Measurements from ENCODE around the gene IL17RC.

IL17RC gene

GRCh38 chr3:9946112-9947024, 29.5 kb downstream of the IL17RC start:
- DNase-seq (ENCODE audit: low spot score): peak; percentile 92

GRCh38 chr3:9947025-9947995, 30.4 kb downstream of the IL17RC start:
- peak; percentile 90 for DNase-seq (ENCODE audit: low spot score)

DNA sequence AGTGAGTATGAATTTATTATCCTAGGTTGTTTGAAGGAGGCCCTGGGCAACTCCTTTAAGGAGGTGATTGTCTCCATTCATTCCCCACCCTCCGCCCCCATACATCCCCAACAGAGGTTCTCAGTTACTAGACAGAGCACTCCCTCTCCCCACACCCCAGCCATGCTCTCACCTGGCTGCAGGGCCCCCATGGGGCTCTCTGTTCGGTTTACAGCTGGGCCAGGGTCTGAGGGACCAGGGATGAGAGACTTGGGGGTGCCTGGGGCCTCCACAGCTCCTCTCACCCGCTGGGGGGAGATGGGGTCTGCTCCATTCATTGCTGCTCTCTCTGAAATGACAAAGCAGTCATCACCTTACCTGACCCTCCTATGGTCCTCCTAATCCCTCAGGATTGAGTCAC, 31.7 kb downstream of the IL17RC start:
- DNase-seq (ENCODE audit: low spot score): no peak

GRCh38 chr3:9949115-9949514, 32.2 kb downstream of the IL17RC start:
- no peak for DNase-seq (ENCODE audit: low spot score)

DNA sequence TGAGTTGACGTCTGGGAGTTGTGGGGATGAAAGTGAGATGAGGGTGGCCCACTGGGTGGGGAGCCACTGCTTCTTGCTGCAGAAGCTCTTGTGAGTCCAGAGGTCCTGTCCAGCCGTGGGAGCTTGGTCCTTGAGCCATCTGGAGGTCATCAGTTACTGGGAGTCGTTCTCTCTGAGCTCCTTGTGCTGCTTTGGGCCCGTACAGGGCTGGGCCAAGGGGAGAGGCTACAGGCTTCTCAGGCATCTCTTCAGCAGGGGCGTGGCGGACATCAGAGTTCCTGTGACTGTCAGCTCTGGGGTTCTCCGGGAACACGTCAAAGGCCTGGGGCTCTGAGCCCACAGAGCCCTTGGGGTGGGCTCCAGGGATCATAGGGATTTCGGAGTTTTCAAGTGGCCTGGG, 32.7 kb downstream of the IL17RC start:
- DNase-seq (ENCODE audit: low spot score): no peak

DNA sequence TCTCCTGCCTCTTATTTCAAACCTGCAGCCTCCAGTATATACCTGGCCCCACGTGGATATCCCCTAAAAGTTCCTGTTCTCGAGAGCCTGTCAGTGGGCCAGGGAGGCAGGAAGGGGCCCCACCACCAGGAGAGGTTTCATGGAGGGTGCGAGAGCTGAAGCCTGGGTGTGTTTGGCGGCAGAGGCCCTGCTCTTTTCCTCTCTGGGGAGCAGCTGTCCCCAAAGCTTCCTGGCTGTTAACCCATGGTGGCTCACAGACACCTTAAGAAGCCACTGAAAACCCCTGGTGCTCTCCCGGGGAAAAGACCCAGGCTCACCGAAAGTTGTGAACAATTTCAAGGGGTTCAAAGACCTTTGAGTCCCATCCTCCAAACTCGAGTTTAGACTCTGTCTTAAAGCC, 34.2 kb downstream of the IL17RC start:
- DNase-seq (ENCODE audit: low spot score): no peak

DNA sequence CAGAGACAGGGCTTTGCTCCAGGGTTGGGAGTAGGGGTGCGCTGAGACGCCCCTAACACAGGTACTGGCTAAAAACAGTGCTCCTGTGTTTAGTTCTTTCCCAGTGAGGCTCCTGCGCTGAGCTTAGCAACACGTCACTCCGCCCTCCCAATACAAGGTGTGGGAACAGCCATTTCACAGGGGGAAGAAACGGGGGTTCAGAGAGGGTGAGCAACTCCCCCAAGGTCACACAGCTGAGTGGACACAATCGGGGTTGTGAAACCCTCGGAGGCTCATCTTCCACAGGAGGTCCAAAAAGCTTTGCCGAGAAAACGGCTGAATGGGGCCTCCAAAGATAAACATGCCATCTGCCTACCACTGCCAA, 34.7 kb downstream of the IL17RC start:
- no peak for DNase-seq (ENCODE audit: low spot score)

GRCh38 chr3:9951962-9952805, 35.3 kb downstream of the IL17RC start, which contains the start of gene PRRT3:
Gene PRRT3 (minus strand): TSS chr3:9952408. CDS start chr3:9950115, 2,293 bp downstream.
- DNase-seq (ENCODE audit: low spot score): peak; percentile 62

GRCh38 chr3:9955067-9955502, 38.2 kb downstream of the IL17RC start:
- no peak for DNase-seq (ENCODE audit: low spot score)

- DNase-seq (ENCODE audit: low spot score): no peak
Measured at GRCh38 chr3:9955611-9956352, 38.9 kb downstream of the IL17RC start.

- no peak for DNase-seq (ENCODE audit: low spot score)
Measured at GRCh38 chr3:9957214-9957613, 40.3 kb downstream of the IL17RC start.

DNA sequence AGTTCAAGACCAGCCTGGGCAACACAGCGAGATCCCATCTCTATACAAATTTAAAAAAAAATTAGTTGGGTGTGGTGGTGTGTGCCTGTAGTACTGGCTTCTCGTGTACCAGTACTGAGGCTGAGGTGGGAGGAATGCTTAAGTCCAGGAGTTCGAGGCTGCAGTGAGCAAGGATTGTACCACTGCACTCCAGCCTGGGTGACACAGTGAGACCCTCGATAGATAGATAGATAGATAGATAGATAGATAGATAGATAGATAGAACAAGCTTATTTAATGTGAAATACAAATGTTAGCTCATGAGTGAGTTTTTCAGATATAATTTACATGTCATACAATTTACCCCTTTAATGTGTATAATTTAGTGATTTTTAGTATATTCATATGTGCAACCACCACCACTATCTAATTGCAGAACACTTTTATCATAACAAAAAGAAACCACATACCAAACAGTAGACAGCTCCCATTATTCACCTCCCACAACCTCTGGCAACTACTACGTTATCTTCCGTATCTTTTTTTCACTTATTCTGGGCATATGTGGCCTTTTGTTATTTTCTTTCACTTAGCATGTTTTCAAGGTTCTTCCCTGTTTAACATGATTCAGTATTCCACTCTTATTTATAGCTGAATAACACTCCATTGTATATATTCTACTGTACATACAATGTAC, 48.4 kb downstream of the IL17RC start:
- no peak for DNase-seq (ENCODE audit: low spot score)

DNA sequence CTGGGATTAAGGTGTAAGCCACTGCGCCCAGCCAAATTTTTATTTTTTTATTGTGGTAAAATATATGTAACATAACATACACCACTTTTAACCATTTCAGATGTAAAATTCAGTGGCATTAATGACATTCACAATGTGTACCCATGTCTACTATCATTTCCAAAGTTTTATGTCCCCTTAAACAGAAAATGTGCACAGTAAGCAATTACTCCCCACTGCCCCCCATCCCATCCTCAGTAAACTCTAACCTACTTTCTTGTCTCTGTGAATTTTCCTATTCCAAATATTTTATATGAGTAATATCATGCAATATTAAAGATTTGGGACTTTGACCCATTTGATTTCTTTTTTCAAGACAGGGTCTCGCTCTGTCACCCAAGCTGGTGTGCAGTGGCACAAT, 49.9 kb downstream of the IL17RC start:
- no peak for DNase-seq (ENCODE audit: low spot score)

DNA sequence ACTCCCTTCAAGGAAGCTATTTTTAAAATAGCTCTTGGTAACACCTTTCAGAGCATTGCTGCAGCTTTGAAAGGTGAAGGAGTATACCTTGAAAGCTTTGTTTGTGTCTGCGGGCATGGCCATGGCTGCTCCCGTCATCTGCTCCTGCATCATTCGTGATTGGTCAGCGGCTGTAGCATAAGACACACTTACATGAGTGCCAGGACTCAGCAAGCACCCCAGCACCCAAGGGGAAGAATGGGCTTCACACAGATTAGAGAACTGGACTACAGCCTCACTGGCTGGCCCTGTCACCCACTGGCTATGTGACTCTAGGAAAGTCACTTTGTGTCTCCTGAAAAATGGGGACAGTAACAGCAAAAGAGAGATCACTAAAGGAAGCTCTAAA, 52.7 kb downstream of the IL17RC start:
- DNase-seq (ENCODE audit: low spot score): no peak

DNA sequence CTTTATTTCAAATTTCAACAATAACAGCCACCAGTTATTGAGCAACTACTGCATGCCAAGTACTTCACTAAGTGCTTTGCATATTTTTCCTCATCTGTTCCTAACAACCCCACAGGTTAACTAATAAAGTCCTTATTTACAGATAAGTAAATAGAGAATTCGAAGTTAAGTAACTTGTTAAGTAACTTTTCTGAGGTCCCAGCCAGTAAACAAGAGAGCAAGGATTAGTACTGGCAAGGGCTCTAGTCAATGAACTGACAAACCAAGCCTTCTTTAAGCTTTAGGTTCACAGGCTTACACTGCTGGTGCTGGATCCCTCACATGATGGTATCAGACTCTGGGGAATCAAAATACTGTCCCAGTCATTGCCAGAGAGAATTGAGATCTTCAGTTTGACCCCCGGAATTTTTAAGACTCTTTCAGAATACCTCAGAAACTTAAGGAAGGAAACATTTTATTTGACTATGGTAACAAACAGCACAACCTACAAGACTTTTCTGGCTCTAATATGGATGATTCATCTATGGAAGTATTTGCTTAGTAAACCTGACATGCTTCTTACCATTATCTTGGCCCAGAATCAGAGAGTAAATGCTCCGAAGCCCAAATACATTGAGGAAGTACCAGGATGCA, 53.2 kb downstream of the IL17RC start:
- peak; percentile 54 for DNase-seq (ENCODE audit: low spot score)

DNA sequence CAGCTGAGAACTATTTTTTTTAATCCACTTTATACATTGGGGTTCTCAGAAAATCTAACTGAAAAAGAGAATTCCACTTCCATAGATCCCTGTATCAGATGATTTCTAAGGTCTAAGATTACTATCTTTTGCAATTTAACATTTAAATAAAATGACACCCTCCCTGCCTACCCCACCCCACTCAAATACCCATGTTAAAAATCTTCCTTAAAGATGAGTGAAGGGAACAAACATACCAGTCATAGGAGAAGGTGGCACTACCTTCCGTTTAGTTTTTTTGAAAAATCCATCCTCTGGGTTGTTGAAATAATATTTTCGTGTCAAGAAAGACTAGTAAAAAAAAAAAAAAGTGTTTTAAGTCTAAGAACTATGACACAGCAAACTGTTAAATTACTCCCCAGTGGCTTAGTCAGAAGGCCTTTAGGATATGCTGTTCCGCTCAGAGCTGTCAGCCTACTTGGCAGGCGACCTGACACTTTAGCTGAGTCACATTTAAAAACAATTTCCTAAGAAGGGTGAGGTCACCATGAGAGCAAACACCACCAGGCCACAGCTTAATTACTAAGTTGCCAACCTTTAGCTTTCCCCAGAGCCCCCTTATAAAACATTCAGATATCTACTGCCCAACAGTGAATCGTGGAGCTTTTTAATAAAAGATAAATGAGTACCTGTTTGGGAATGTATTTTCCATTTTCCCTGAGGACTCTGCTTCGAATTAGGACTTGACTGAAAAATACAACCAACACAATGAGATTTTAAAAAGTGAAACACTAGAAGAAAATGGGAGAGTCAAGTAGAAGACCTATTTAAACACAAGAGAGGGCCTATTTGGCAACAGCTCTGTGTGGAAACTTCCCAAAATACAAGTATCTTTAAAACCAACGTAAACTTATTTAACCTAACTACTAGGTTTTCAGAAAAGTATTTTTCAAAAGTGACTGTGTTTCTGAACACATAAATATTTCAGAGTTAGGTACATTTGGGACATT, 60.1 kb downstream of the IL17RC start:
- peak; percentile 73 for DNase-seq (ENCODE audit: low spot score)

- DNase-seq (ENCODE audit: low spot score): no peak
Measured at GRCh38 chr3:9978710-9979305, 61.9 kb downstream of the IL17RC start.

GRCh38 chr3:9980251-9980650, 63.4 kb downstream of the IL17RC start:
- no peak for DNase-seq (ENCODE audit: low spot score)

Data from hepatic stellate cell (primary cell).